NCI-H82 treated with DMSO at 0.1 percent for 48 hours (cell line): Measurements from ENCODE around the gene ADAMTSL1.

Experiments
- DNase-seq: peaks from one replicate; lab custom pipeline; 2025; ENCODE audit not compliant: unreplicated experiment; lab: John Stamatoyannopoulos, UW

ADAMTSL1 gene

DNA sequence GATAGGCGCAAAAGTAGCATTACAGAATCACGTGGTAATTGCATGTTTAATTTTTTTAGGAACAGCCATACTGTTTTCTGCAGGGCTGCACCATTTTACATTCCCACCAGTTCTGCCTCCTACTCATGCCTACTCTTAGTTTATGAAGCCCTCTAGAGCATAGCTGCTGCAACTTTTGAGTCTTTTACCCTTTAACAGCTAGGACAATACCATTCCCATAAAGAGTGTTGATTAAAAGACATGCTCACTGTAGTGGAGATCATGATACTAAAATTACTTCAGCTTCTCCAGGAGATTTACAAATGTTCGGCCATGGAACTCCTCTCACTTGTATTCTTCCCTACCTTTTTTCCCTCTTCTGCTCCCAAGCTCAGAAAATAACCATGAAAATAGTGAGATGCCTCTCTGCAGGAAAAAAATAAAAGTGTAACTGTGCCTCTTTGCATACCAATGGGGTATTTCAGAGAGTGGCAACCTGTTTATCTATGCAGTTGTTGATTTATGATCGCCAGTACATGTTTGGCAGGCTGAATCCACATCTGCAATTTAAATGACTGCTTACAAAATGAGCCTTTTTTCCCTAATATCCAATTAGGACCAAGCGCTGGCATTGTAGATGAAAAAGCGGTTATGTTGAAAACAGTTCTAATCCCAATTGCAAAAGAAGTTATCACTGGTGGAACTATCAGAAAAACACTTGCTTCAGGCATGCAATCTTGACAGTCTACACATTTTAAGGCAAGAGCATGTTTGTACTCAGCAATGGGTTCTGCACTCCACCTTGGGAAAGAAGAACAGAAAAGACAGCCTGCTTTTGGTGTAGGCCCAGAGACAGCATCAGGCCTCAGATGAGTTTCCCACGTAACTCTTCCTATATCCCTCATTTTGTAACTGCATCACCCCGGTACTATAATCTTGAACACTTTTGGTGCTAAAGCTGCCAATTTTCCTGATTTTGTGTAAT is 131.1 kb downstream of the ADAMTSL1 start:
- no peak for DNase-seq

DNA sequence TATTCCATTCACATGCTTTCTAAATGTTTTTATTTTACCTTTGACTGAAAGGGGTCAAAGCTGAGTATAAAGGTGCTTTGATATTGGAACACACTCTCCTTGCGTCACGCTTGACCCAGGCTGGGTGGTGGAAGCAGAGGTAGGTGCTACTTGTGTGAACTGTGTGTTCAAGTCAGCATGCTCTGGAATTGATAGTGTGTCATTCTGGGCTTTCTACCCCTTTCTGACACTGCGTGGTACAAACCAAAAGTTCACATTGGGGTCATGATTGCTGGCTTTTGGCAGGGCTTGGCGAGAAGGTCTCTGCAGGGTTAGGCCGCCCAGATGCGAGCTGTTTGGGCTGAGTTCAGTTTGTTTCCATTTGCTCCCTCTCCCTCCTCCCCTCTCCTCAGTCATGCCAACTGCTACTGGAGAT is 131.8 kb downstream of the ADAMTSL1 start:
- no peak for DNase-seq

DNA sequence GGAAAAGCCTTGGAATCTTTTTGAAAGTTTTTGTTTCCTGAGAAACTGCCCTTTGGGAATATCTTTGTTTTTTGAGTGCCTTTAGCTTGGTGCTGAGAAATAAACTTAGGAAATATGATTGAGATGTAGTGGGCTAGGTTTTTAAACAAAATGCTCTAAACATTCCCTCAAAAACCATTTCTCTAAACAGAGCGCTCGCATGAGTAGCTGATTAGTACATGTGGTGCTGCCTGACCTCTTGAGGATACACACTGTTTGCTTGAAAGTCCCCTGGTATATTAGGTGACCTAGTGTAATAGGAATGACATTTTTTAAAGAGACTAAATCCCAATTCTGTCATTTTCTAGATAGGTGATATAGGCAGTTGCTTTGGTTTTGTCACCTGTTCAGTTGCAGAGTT is 132.3 kb downstream of the ADAMTSL1 start:
- DNase-seq: no peak

DNA sequence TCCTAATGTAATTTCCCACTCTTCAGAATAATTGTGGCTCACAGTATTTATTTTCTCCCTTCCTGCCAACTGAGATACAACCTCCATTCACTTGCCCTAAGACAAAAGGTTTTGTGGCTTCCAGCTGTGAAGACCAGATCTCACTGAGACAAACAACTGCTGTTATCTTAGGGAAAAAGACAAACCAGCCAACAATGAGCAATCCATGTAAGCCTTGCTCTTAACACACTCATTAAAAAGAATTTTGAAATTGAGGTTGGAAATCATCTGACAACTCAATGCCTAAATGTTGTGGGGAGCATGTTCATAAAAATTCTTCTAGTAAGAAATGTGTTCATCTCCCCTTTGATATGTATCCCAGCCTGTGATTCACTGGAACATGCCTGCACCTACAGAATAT is 132.9 kb downstream of the ADAMTSL1 start:
- no peak for DNase-seq

DNA sequence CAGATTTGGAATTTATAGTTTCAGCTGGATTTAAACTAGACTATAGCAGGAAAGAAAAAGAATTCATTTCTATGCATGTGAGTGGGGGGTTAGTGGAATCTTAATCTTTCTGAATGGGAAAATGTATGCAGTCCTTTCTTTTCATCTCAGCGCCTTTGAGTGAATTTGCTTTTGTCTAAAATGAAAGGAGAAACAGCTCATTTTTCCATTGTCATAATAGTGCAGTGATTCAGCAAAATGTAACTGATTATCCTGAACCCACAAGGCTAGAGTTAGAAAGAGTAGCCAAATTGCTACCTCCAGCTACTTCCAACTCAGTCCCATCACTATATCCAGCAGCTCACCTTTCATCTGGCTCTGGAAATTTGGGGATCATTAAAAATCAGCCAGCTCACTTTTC is 134.4 kb downstream of the ADAMTSL1 start:
- DNase-seq: no peak

DNA sequence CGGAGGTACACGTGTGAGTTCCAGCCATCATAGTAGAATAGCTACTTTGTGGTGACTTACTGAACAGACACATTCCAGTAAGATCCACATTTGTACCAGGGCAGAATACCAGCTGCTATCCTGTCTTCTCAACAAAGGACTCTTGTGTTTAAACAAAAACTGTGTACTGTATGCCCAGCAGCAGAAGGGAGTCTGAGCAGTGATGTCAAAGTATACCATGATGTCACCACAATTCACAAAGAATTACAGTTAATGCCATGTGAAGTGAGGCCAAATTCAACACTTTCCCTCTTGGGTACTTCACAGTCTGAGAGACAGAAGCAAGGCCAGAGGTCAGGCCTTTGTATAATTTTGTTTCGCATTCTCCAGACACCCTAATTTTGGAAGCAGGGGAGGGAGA is 137.0 kb downstream of the ADAMTSL1 start:
- DNase-seq: no peak

DNA sequence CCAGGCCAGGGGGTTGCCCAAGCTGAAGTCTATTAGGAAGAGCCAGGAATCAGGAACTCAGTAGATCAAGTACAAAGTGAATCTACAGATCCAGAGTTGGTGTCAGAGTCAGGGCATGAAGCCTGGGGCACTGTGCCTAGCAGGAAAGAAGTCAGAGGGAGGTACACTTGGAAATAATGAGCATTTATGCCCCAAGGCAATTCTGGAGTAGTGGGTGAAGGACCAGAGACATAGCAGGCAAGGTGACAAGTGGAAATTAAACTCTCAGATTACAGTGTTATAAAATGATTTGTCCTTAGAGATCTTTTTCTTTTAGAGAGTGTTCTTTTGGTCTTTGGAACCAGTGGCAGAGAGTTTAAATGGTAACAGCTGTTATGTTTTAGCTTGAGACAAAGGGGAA is 138.0 kb downstream of the ADAMTSL1 start:
- DNase-seq: no peak

DNA sequence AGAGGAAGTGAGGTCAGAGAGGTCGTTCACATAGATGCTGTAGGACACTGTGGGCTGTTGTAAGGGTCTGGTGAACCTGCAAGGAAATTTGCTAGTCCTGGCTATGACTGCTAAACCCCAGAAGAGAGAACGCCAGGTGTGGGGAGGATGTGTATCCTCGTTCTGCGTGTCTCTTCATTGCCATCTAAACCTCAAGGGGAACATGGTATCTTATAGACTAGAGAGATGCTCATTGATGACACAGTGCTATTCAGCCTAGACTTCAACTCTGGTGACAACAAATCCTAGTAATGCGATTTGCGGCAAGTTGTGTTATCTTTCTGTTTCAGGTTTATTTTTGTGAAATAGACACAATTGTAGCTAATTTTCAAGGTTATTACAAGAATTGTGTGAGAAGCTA is 140.2 kb downstream of the ADAMTSL1 start:
- no peak for DNase-seq

DNA sequence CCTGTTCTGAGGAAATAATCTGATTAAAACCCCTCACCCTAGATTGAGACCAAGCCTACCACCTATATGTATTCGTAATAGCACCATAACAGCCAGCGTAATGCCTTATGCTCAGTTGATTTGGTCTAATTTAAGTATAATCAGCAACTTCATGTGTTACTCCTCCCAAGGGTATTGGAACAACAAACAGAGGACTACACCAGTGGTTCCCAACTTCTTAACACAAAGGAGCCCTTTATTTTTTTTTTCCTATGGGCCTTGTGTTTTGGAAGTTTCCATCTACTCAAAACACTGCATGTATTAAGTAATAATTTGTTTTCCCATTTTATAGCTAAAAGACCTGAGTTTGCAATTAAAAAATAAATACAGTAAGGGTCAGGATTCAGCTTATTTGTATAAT is 140.7 kb downstream of the ADAMTSL1 start:
- DNase-seq: no peak

DNA sequence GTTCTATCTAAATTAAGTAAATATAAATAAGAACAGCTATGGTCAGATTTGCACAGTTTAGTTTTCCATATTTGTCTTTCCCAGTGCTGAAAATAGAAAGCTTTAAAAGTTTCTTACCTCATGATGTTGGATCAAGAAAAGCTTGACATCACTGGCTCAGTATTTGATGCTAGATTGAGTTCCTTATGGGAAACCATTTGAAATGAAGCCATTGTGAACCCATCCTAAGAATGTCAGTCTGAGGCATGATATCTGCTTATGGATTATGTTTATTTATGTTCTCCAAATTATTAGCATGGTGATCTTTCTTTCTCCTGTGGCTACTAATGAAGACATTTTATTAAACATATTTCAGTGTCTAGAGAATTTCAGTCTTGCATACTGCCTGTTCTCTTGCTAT is 143.0 kb downstream of the ADAMTSL1 start:
- no peak for DNase-seq

DNA sequence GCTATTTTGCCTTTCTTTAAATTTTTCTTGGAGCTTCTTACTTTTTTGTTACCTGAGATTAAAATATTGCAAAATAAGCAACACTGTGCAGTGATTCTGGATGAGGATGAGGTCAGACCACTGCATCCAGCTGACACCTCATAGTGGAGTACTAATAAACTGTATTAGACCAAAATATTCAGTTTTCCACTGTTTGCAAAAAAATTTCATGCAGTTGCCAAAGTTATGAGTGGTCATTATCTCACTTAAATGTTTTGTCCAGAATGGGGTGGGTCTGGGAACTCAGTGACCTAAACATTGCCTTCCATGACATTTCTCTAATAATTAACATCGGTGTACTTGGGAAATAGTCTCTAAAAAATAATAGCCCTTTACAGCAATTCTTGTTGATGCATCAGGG is 143.8 kb downstream of the ADAMTSL1 start:
- no peak for DNase-seq

DNA sequence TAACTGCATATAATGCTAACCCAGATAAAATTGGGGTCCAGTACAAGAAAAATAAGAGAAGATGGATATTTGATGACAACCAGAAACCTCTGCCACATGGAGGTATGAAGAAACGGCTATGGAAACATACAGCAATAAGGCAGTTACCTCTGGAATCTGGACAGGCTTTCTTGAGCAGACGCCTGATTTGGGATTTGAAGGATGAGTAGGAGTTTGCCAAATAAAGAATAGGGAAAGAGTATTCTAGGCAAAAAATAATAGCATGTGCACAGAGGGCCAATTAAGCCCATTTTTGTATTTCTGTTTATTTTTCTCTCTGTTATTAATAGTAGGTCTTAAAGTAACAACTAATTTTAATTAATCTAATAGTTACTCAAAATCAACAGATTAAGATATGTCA is 144.9 kb downstream of the ADAMTSL1 start:
- DNase-seq: no peak

DNA sequence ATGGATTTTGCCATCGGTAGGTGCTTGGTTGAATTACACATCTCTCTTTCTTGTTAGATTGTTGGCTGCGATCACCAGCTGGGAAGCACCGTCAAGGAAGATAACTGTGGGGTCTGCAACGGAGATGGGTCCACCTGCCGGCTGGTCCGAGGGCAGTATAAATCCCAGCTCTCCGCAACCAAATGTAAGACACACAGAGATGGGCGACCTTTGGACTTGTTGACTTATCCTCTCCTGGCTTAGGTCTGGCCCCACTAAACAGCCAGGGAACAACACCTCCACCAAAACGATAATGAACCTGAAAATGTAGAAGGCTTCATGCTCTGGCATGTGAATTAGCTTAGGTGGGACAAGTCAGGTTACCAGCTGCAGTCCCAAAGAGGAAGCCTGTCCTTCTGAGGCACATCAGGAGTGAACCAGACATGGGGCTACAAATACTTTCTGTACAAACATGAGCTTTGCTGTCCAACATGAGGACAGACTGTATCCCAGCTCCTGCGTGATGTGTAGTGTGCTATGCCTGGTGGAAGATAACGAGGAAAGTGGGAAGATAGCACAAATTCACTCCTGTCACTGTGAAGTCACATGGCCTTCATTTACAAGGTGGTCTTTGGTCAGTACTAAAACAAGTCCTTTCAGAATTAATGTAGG is 148.4 kb downstream of the ADAMTSL1 start:
- no peak for DNase-seq

DNA sequence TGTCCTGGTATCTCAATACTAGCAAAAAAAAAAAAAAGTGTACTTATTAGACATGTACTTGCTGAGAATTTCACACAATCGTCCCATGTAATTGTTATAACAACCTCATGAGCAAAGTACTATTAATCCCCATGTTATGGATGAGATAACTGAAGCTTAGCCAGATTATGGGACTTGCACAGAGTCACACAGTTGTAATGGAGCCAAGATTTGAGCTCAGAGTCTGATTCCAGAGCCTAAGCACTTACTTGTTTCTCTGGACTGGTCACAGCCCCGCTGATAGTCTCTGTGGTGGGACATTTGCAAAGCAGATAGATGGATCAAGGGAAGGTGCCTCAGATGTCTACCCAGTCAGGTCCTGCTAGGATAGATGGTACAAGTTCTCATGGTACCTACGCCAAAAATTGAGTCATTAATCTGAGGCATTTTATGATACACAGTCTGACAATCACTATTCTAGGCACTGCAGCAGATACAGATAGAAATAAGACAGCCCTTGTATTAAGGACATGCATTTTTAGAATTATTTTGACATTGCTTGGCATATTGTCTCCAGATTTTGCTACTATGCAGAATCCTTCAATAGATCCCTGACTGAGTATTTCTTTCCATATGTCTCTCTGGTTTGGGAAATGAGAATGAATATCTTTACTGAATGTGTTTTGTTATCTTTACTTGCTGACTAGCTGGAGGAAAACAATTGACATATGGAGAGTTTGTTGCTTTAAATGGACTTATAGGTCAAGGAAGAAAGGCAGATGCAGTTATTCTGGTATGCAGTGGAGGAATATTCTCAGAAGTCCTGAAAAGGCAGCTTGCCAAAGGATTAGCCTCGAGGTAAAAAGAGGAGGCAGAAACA is 149.5 kb downstream of the ADAMTSL1 start:
- peak; percentile 27 for DNase-seq

DNA sequence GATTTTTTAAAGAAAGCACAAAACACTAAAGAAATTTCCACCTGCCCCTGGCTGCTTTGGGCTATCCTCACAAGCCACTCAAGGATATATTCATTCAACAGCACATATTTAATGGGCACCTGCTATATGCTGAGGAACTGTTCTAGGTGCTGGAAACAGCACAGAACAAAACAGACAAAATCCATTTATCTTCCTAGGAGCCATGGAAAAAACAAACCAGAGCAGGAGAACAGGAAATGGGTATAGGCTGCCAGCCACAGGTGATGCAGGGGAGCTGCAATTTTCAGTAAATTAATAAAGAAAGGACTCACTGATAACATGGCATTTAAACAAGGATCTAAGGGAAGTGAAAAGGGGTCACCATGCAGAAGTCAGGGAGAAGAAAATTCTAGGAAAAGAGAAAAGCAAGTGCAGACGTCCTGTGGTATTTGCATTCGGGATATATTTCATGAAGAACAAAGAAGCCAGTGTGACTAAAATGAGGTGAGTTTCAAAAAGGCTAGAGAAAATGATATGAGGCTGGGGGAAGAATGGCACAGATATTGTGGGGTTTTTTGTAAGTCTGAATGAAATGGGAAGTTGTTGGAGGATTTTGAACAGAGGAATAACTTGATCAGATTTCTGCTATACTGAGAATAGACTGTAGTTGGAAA is 152.2 kb downstream of the ADAMTSL1 start:
- no peak for DNase-seq

DNA sequence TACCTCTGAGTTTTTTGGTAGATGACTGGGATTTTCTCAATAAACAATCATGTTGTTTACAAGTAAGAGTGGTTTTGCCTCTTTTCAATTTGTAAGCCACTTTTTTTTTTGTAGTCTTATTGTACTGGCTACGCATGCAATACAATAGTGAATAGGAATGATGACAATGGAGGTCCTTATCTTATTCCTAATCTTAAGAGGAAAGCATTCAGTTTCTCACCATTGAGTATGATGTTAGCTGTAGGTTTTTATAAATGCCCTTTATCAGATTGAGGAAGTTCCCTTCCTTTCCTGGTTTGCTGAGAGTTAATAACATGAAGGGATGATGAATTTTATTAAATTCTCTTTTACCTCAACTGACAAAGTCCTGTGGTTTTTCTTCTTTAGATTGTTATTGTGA is 155.2 kb downstream of the ADAMTSL1 start:
- DNase-seq: no peak

DNA sequence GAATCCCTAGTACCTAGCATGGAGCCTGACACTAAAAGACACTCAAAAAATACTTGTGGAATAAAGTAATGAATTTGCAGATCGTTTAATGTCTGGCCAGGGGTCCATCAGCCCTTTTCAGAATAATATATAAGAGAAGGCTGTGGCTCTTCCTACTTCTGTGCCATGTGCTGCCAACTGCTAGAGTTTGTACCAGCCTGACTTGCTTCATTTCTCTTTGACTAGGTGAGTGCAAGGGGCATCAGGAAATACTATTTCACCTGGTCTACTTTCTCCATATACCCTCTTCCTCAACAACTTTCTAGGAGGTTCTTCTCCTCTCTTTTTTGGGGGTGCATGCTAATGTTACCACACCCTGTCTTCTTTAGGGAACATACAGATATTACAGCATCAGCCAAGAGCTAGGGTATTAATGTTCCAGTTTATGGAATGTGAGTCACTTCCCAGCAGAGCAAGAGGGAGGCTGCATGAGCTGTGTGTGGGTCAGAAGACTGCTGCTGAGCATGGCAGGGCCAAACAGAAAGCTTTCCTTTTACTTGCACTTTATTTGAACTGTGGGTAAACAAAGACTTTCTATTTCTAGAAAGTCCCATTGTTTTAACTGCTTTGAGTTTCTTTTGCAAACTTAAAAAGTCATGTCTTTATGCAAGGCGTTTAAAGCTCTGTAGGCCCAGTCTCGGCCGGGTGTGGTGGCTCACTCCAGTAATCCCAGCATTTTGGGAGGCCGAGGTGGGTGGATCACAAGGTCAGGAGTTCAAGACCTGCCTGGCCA is 158.9 kb downstream of the ADAMTSL1 start:
- no peak for DNase-seq

DNA sequence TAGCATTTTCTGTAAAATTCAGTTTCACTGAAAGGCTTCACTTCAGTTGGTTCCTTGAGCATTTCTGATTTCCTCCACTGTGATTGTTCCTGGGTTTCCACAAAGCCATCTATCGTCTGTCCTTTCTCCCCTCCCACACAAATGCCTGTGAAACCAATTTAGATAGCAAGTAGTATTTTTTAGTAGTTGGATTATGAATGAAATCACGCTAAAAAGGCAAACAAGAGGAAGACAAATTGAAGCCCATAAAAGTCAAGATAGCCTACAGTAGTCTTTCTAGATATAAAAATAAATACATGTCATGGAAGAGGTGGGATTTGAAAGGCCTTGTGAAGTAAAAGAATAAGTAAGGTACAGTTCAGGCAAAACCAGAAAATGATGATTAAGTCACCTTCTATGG is 162.8 kb downstream of the ADAMTSL1 start:
- no peak for DNase-seq

DNA sequence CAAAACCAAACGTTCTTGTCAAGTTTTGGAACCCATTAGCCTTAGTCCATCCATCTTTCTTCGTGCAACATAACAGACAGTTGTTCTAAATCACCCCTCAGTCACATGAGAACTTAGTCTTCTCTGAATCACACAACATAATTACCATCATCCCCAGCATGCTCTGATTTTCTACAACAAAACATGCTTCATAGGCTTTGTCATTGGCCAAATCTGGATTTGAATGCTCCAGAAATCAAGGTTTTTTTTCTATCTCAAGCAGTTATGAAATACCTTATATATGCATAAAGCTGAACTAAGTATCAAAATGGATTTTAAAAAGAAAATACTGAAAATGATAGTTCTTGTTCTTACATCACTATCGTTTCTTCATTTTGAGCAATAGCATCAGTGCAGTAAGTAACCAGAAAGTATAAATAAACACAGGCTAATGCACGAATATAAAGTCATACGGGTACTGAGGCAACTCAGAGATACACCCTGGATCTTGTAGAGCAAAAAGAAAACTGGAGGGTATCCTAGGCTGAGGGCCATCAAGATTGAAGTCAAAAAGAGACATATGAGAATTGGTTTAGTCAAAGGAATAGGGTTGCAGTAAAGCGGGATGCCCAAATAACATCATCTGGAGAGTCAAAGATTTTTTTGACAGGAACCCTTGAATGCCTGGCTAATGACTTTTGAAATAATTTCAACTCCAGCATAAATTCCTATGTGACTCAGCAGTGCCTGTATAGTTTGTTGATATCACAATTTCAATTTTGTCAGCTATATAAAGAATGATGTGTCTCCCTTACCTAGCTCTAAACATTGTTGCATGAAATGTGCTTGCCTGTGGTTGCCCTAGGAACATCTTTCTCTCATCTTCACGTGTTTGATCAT is 164.7 kb downstream of the ADAMTSL1 start:
- DNase-seq: no peak
